Activated CD8-positive, alpha-beta memory T cell treated with anti-CD3 and anti-CD28 coated beads for 4 hours (primary cell): ENCODE data around the gene ADGRD2.
A peak's percentile ranks its signal among the peaks of the same experiment; 100 is the strongest.
"Not testable (repeated sequence)": the region's sequence is repeated elsewhere in the genome, so short reads cannot be mapped to it uniquely, and the experiment has no call there.

Experiments
- DNase-seq, 2 donors: peaks; one replicate each; pipeline ENCODE4 v3.0.0-alpha.2; 2020; ENCODE audit warnings: low read depth in 2 of 2

Gene ADGRD2

GRCh38 chr9:124450241-124450924 lies at the start of gene ADGRD2:
TSS of gene ADGRD2 (plus strand) at chr9:124450451. CDS start at chr9:124451667, 1,216 bp downstream.
- DNase-seq = no peak

GRCh38 chr9:124403246-124403645 lies 47.0 kb upstream of the ADGRD2 start:
- no peak for DNase-seq

GRCh38 chr9:124409410-124409809 lies 40.8 kb upstream of the ADGRD2 start:
- no peak for DNase-seq

GRCh38 chr9:124410321-124410913 lies 39.8 kb upstream of the ADGRD2 start:
- DNase-seq = no peak

- no peak for DNase-seq
Measured at GRCh38 chr9:124411514-124412227, 38.6 kb upstream of the ADGRD2 start.

- no peak for DNase-seq
Measured at GRCh38 chr9:124412228-124412575, 38.0 kb upstream of the ADGRD2 start.

GRCh38 chr9:124414612-124415011 lies 35.6 kb upstream of the ADGRD2 start:
- DNase-seq = no peak

- peak; percentile 94 to 96 for DNase-seq
Measured at GRCh38 chr9:124415102-124415851, 35.0 kb upstream of the ADGRD2 start, which contains the start of gene PSMB7. TSS of gene PSMB7 (minus strand) at chr9:124415442. CDS start at chr9:124415425, 17 bp downstream.

- no peak for DNase-seq
Measured at GRCh38 chr9:124415852-124416484, 34.3 kb upstream of the ADGRD2 start.

GRCh38 chr9:124419832-124420489 lies 30.3 kb upstream of the ADGRD2 start:
- DNase-seq = no peak

- DNase-seq = no peak
Measured at GRCh38 chr9:124420991-124421543, 29.2 kb upstream of the ADGRD2 start.

- DNase-seq = no peak
Measured at GRCh38 chr9:124423155-124423554, 27.1 kb upstream of the ADGRD2 start.

- no peak for DNase-seq
Measured at GRCh38 chr9:124423591-124423990, 26.7 kb upstream of the ADGRD2 start.

GRCh38 chr9:124425733-124426132 lies 24.5 kb upstream of the ADGRD2 start:
- DNase-seq = not testable (repeated sequence)

GRCh38 chr9:124426361-124426760 lies 23.9 kb upstream of the ADGRD2 start:
- no peak for DNase-seq

- no peak for DNase-seq
Measured at GRCh38 chr9:124427281-124427680, 23.0 kb upstream of the ADGRD2 start.

- DNase-seq = no peak
Measured at GRCh38 chr9:124428751-124429529, 21.3 kb upstream of the ADGRD2 start.

- DNase-seq = no peak
Measured at GRCh38 chr9:124429530-124429867, 20.8 kb upstream of the ADGRD2 start.

GRCh38 chr9:124436320-124436719 lies 13.9 kb upstream of the ADGRD2 start:
- no peak for DNase-seq

GRCh38 chr9:124437086-124437485 lies 13.2 kb upstream of the ADGRD2 start:
- no peak for DNase-seq
